Neural crest cell (in vitro differentiated cells): ENCODE data around the gene TANGO2. TPM values are rescaled to one million over a fixed set of nuclear protein-coding genes. Genes with fewer than 3 reads are reported as not detected.
"Not testable (repeated sequence)": the region's sequence is repeated elsewhere in the genome, so short reads cannot be mapped to it uniquely, and the experiment has no call there.

Experiments
- DNase-seq: peaks from one replicate; pipeline ENCODE4 v3.0.0; 2021; ENCODE audit warnings: low read depth, mixed read lengths, low spot score
- H3K27ac Mint-ChIP-seq: one replicate; pipeline ENCODE4 v1.8.0; 2021; ENCODE audit warnings: mild to moderate bottlenecking, mixed read lengths; ENCODE audit not compliant: unreplicated experiment
- H3K27me3 Mint-ChIP-seq: 2 replicates; pipeline ENCODE4 v1.8.0; 2021; ENCODE audit warnings: low read depth, mild to moderate bottlenecking, mixed read lengths
- H3K36me3 Mint-ChIP-seq: 2 replicates; pipeline ENCODE4 v1.8.0; 2021; ENCODE audit warnings: low read depth, mild to moderate bottlenecking, mixed read lengths
- H3K4me1 Mint-ChIP-seq: 2 replicates; pipeline ENCODE4 v1.8.0; 2021; ENCODE audit warnings: mixed read lengths
- H3K4me3 Mint-ChIP-seq: one replicate; pipeline ENCODE4 v1.8.0; 2021; ENCODE audit warnings: mild to moderate bottlenecking, mixed read lengths
- H3K9me3 Mint-ChIP-seq: 2 replicates; pipeline ENCODE4 v1.8.0; 2021; ENCODE audit warnings: mixed read lengths
- total RNA-seq: library from RNA; stranded (reverse); gene quantifications from 2 replicates; pipeline ENCODE4 v1.2.1, GENCODE V29; 2021
- TF ChIP-seq, protein P1 (sequence below): fragments of 200-600 bp; sonication (generic); conservative IDR thresholded peaks from 2 replicates; pipeline ENCODE4 v1.5.0; 2021; ENCODE audit warnings: antibody characterized with exemption, mild to moderate bottlenecking

Gene TANGO2
- total RNA-seq, 1 donor from 2014 or later: 13.4 TPM

DNA sequence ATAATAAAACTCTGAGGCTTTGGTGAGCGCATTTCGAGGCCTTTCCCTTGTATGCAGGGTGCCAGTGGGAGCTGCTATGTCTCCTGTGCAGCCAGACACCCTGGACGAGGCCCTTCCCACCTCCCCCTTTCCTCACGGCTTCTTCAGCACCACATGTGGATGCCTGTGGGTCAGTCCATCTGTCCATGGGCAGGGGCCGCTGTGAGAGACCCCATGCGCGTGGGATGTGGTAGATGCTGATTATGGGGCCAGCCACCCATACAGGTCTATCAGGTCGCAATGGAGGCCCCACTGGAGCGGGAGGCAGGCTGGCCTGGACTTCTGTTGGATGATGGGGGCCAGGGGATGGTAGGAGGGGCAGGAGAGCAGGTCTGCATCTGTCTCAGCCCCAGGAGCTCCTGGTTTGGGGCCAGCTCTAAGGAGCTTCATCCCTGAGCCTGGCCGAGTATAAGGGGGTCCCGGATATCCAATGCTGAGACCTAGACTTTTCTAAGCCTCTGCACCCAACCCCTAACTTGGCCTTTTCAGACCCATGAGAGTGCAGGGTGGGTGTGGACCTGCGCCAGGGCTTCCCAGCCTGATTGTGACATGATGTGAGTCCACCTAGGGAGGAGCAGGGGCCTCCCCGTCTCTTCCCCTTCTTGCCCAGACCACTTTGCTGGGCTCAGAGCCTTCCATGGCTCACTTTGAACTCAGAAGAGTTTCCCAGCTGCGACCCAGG lies 45.1 kb downstream of the TANGO2 start:
- Mint-ChIP-seq H3K9me3 (no peaks in the 10 kb centered on the region), H3K4me3 (no peak overlapping the region), H3K27ac (peak overlapping the region; percentile 29), H3K36me3 (no peaks in the 10 kb centered on the region), H3K27me3 (no peaks in the 10 kb centered on the region), H3K4me1 (no peaks in the 10 kb centered on the region)
- TF ChIP-seq, protein P1, sequence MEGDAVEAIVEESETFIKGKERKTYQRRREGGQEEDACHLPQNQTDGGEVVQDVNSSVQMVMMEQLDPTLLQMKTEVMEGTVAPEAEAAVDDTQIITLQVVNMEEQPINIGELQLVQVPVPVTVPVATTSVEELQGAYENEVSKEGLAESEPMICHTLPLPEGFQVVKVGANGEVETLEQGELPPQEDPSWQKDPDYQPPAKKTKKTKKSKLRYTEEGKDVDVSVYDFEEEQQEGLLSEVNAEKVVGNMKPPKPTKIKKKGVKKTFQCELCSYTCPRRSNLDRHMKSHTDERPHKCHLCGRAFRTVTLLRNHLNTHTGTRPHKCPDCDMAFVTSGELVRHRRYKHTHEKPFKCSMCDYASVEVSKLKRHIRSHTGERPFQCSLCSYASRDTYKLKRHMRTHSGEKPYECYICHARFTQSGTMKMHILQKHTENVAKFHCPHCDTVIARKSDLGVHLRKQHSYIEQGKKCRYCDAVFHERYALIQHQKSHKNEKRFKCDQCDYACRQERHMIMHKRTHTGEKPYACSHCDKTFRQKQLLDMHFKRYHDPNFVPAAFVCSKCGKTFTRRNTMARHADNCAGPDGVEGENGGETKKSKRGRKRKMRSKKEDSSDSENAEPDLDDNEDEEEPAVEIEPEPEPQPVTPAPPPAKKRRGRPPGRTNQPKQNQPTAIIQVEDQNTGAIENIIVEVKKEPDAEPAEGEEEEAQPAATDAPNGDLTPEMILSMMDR: no peak
- no peak for DNase-seq

DNA sequence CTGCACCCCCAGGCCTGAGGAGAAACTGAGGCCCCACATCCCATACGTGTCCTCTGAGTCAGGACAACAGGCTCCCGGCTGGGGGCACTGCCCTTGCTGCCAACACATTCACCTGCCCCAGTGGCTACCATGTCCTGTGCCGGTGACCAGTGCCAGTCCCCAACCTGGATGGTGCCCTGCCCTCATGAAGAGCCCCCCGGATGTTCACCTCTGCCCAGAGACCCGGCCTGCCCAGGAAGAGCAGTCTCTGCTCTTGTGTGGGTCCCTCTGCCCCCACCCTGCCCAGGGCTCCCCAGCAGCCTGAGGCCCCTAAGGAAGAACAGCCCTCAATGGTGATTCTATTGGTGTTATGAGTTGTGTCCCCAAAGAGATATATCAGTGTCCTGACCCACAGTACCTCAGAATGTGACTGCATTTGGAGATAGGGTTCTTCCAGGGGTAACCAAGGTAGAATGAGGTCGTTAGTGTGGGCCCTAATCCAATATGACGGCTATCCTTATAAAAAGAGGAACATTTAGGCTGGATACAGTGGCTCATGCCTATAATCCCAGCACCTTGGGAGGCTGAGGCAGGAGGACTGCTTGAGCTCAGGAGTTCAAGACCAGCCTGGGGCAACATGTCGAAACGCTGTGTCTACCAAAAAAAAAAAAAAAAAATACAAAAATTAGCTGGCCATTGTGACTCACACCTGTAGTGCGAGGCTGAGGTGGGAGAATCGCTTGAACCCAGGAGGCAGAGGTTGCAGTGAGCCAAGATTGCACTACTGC lies 45.9 kb downstream of the TANGO2 start:
- Mint-ChIP-seq H3K9me3 (no peaks in the 10 kb centered on the region), H3K27me3 (no peaks in the 10 kb centered on the region), H3K4me3 (no peak overlapping the region), H3K36me3 (no peaks in the 10 kb centered on the region), H3K27ac (no peak overlapping the region), H3K4me1 (no peaks in the 10 kb centered on the region)
- DNase-seq: no peak
- TF ChIP-seq, protein P1: no peak

DNA sequence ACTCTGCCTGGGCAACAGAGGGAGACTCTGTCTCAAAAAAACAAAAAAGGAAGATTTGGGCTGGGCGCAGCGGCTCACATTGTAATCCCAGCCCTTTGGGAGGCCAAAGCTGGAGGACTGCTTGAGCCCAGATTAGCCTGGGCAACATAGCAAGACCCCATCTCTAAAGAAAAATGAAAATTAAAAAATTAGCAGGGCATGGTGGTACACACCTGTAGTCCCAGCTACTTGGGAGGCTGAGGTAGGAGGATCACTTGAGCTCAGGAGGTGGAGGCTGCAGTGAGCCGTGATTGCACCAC lies 46.4 kb downstream of the TANGO2 start:
- H3K27me3 Mint-ChIP-seq, H3K36me3 Mint-ChIP-seq, DNase-seq: not testable (repeated sequence)

DNA sequence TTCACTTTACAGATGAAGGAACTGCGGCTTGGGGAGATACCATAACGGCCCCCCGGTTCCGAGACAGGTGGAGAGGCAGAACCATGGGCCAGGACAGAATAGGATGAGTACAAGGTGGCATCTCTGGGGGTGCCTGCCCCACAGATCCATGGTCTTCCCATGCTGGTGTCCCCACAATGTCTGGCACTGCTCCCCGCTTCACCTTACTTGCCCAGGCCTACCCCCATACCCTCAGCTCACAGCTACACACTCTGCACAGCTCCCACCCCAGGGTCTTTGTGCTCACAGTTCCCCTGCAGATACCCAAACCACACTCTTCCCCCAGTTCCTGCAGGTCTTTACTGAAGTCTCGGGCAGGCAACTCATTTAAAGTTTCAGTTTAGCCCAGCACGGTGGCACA lies 47.7 kb downstream of the TANGO2 start:
- TF ChIP-seq, protein P1: no peak
- Mint-ChIP-seq H3K9me3 (no peaks in the 10 kb centered on the region), H3K4me1 (no peaks in the 10 kb centered on the region), H3K4me3 (no peak overlapping the region), H3K27ac (peak overlapping the region; percentile 71), H3K27me3 (no peaks in the 10 kb centered on the region), H3K36me3 (no peaks in the 10 kb centered on the region)
- DNase-seq: no peak

More for the DNA sequence above, 46.4 kb downstream of the TANGO2 start:
- not testable (repeated sequence) for H3K4me3 Mint-ChIP-seq, H3K27ac Mint-ChIP-seq, H3K4me1 Mint-ChIP-seq, H3K9me3 Mint-ChIP-seq

DNA sequence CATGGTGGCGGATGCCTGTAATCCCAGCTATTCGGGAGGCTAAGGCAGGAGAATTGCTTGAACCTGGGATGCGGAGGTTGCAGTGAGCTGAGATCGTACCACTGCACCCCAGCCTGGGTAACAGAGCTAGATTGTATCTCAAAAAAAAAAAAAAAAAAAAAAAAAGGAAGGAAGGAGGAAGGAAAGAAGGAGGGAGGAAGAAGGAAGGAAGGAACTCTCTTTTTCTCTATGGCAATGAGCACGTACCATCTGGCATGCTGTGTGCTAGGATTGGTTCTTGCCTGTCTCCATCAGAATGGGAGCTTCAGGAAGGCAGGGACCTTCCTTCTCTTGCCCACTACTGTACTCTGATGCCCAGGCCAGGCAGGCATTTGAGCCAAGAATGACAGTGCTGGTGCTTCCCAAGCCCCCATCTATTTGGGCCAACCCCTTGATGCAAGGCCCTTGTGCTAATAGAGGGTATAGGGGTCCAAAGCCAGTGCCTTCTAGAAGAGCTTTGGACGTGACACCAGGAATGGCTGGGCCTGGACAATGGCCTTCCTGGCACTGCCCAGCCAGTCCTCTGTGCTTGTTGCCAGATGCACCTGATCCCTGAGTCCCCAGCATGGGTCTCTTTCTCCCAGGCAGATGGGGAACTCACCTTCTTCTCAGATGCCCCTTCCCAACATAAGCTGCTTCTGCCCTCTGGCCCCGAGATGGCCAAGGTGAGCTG lies 48.6 kb downstream of the TANGO2 start:
- DNase-seq: no peak
- no peaks in the 10 kb centered on the region for H3K36me3 Mint-ChIP-seq
- TF ChIP-seq, protein P1: no peak
- no peaks in the 10 kb centered on the region for H3K4me1 Mint-ChIP-seq
- no peak overlapping the region for H3K27ac Mint-ChIP-seq
- H3K9me3 Mint-ChIP-seq: no peaks in the 10 kb centered on the region
- no peak overlapping the region for H3K4me3 Mint-ChIP-seq
- H3K27me3 Mint-ChIP-seq: no peaks in the 10 kb centered on the region
